Osteoblast (primary cell): ENCODE results near the gene ENO4. TPM values are rescaled to one million over a fixed set of nuclear protein-coding genes. Genes with fewer than 3 reads are reported as not detected.

Source experiments
- DNase-seq: peaks from one replicate; pipeline ENCODE4 v3.0.0; 2011; ENCODE audit warnings: low spot score, mixed read lengths; ENCODE audit not compliant: insufficient read length; ENCODE audit errors: missing footprints
- H2AFZ ChIP-seq: 2 replicates; pipeline ENCODE4 v1.6.0; 2011; ENCODE audit warnings: mild to moderate bottlenecking, low read length
- H3K27ac ChIP-seq: 2 replicates; pipeline ENCODE4 v1.5.1; 2011; ENCODE audit warnings: mild to moderate bottlenecking, low read depth, low read length, moderate library complexity
- H3K27me3 ChIP-seq: 2 replicates; pipeline ENCODE4 v1.6.0; 2012; ENCODE audit warnings: mild to moderate bottlenecking, control low read depth, inconsistent platforms, low read length, moderate library complexity; ENCODE audit not compliant: insufficient read depth
- H3K36me3 ChIP-seq: 2 replicates; pipeline ENCODE4 v1.5.1; 2011; ENCODE audit warnings: mild to moderate bottlenecking, low read length, control low read depth, moderate library complexity; ENCODE audit not compliant: insufficient read depth
- H3K4me1 ChIP-seq: 2 replicates; pipeline ENCODE4 v1.5.1; 2011; ENCODE audit warnings: mild to moderate bottlenecking, low read length, control low read depth, moderate library complexity; ENCODE audit not compliant: insufficient read depth
- H3K4me2 ChIP-seq: 2 replicates; pipeline ENCODE4 v1.6.0; 2011; ENCODE audit warnings: mild to moderate bottlenecking, low read length; ENCODE audit not compliant: insufficient read depth
- H3K4me3 ChIP-seq: fragments of 200-600 bp; sonication (generic); 3 replicates; pipeline ENCODE4 v1.5.1; 2012; ENCODE audit warnings: mild to moderate bottlenecking, low read length, inconsistent platforms; ENCODE audit not compliant: insufficient read depth
- H3K79me2 ChIP-seq: 2 replicates; pipeline ENCODE4 v1.6.0; 2012; ENCODE audit warnings: mild to moderate bottlenecking, low read length, control low read depth, inconsistent platforms; ENCODE audit not compliant: insufficient read depth
- H3K9me3 ChIP-seq: 2 replicates; pipeline ENCODE4 v1.5.1; 2011; ENCODE audit warnings: low read depth, low read length, control low read depth
- H4K20me1 ChIP-seq: 2 replicates; pipeline ENCODE4 v1.6.0; 2012; ENCODE audit warnings: mild to moderate bottlenecking, low read length, control low read depth; ENCODE audit not compliant: insufficient read depth
- total RNA-seq: library from RNA; depleted of rRNA; stranded (reverse); fragments of >200 nt; gene quantifications from 2 replicates; pipeline ENCODE4 v1.2.3, GENCODE V29; 2012
- TF ChIP-seq, protein P1 (sequence below): IDR thresholded peaks from 2 replicates; pipeline ENCODE4 v1.5.1; 2011; ENCODE audit warnings: mild to moderate bottlenecking, low read depth, low read length, moderate library complexity; ENCODE audit errors: extremely low read depth

The ENO4 gene
- total RNA-seq, 1 donor, result 0.36 TPM

DNA sequence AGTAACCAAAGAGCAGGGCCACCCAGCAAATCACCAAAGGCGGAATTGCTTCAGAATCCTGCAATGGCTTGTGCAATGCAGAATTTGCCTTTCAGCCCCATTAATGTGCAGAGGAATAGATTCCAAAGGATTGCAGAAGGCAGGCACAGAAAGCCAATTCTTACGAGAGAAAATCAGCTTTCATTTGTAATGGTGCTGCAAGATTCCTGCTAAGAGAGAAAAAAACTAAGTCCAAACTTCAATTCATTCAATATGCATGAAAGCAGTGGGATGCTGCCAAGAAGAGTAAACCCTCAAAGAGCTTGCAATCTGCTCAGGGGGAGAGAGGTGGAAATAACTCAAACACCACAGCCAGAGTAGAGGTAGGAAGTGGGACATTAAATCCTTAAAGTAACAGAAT lies 70.4 kb downstream of the ENO4 start:
- Histone ChIP-seq H3K27ac (no peak overlapping the region), H3K36me3 (no peaks in the 10 kb centered on the region), H3K9me3 (no peaks in the 10 kb centered on the region), H3K4me2 (no peak overlapping the region), H3K4me3 (no peak overlapping the region), H2AFZ (no peak overlapping the region), H3K79me2 (no peaks in the 10 kb centered on the region), H4K20me1 (no peaks in the 10 kb centered on the region), H3K4me1 (no peaks in the 10 kb centered on the region), H3K27me3 (no peaks in the 10 kb centered on the region)
- TF ChIP-seq, protein P1, sequence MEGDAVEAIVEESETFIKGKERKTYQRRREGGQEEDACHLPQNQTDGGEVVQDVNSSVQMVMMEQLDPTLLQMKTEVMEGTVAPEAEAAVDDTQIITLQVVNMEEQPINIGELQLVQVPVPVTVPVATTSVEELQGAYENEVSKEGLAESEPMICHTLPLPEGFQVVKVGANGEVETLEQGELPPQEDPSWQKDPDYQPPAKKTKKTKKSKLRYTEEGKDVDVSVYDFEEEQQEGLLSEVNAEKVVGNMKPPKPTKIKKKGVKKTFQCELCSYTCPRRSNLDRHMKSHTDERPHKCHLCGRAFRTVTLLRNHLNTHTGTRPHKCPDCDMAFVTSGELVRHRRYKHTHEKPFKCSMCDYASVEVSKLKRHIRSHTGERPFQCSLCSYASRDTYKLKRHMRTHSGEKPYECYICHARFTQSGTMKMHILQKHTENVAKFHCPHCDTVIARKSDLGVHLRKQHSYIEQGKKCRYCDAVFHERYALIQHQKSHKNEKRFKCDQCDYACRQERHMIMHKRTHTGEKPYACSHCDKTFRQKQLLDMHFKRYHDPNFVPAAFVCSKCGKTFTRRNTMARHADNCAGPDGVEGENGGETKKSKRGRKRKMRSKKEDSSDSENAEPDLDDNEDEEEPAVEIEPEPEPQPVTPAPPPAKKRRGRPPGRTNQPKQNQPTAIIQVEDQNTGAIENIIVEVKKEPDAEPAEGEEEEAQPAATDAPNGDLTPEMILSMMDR, result no peak
- no peak for DNase-seq

DNA sequence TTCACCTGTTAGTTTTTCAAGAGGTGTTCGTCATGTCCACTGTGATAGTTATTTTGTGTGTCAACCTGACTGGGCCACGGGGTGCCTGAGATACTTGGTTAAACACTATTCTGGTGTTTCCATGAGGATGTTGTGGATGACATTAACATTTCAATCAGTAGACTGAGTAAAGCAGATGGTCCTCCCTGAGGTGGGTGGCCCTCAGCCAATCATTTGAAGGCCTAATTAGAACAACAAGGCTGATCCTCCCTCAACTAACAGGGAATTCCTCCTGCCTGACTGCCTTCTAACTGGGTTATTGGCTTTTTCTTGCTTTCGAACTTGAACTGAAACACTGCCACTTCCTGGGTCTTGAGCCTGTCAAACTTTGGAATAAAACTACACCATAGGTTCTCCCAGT lies 75.8 kb downstream of the ENO4 start:
- Histone ChIP-seq H4K20me1 (no peaks in the 10 kb centered on the region), H3K4me3 (no peak overlapping the region), H2AFZ (no peak overlapping the region), H3K9me3 (no peaks in the 10 kb centered on the region), H3K79me2 (no peaks in the 10 kb centered on the region), H3K36me3 (no peaks in the 10 kb centered on the region), H3K4me2 (no peak overlapping the region), H3K4me1 (no peaks in the 10 kb centered on the region), H3K27me3 (no peaks in the 10 kb centered on the region), H3K27ac (no peak overlapping the region)
- no peak for DNase-seq
- TF ChIP-seq, protein P1, result no peak

DNA sequence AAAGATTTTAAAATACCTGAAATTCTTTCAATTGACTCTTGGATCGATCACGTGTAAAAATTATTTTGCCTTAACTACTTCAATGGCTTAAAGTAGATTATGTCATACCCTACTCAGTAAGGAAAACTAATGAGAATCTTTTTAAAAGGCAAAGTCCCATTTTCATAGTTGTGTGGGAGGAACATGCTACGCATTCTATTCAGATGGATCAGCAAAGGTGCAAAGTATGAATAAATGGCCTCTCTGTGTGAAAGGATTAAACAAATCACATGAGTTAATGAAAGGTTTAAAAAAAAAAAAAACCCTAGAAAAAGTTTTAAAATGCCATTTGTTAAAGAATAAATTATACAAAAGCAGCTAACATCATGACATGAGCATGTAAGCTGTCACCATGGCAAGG lies 77.1 kb downstream of the ENO4 start:
- TF ChIP-seq, protein P1, result no peak
- Histone ChIP-seq H2AFZ (no peak overlapping the region), H3K27me3 (no peaks in the 10 kb centered on the region), H3K9me3 (no peaks in the 10 kb centered on the region), H3K4me3 (no peak overlapping the region), H3K36me3 (no peaks in the 10 kb centered on the region), H3K27ac (no peak overlapping the region), H3K79me2 (no peaks in the 10 kb centered on the region), H3K4me1 (no peaks in the 10 kb centered on the region), H3K4me2 (no peak overlapping the region), H4K20me1 (no peaks in the 10 kb centered on the region)
- DNase-seq, result no peak

DNA sequence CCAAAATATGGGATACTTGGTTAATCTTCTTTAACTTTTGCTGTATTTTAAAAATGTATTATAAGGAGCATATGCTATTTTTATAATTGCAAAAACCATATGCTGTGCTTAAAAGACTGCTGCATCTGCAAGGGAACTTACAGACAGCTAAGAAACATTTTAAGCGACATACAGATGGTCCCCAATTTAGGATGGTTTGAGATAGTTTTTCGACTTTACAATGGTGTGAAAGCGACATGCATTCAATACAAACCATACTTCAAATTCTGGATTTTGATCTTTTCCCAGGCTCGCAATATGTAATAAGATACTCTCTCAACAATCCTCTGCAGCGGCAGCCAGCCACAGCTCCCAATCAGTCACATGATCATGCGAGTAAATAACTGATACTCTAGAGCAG lies 82.5 kb downstream of the ENO4 start:
- H2AFZ ChIP-seq, result no peak overlapping the region
- no peak overlapping the region for H3K4me3 ChIP-seq
- H3K27ac ChIP-seq, result no peak overlapping the region
- no peaks in the 10 kb centered on the region for H4K20me1 ChIP-seq
- no peak overlapping the region for H3K4me2 ChIP-seq
- no peaks in the 10 kb centered on the region for H3K9me3 ChIP-seq
- DNase-seq, result peak; percentile 8
- TF ChIP-seq, protein P1, result no peak
- no peaks in the 10 kb centered on the region for H3K79me2 ChIP-seq
- H3K4me1 ChIP-seq, result no peaks in the 10 kb centered on the region
- H3K27me3 ChIP-seq, result no peaks in the 10 kb centered on the region
- no peaks in the 10 kb centered on the region for H3K36me3 ChIP-seq

Other genes starting within 250 kb of the ENO4 start
- gene PNLIPRP2, start 228.5 kb upstream of the ENO4 start, total RNA-seq, result not detected in 2 replicates
- gene HSPA12A, start 106.9 kb upstream of the ENO4 start, total RNA-seq, result 10.0 and 10.9 TPM in 2 replicates
- gene SHTN1, start 155.7 kb downstream of the ENO4 start, total RNA-seq, result 2.2 and 2.4 TPM in 2 replicates